PC-3 (cell line): Measurements from ENCODE around the gene IL20RA. TPM values are rescaled to one million over a fixed set of nuclear protein-coding genes. Genes with fewer than 3 reads are reported as not detected.
A peak's percentile ranks its signal among the peaks of the same experiment; 100 is the strongest.

Experiments used
- ATAC-seq: fragments of 200-7000 bp; cut with Tn5 transposase; 2 replicates; pipeline ENCODE4 v1.9.1; 2020; ENCODE audit warnings: mild to moderate bottlenecking, moderate library complexity
- BruUV-seq: library from RNA; stranded (reverse); fragments of 400-500 nt; replicated peaks from 2 replicates; lab custom pipeline; 2021; lab: Mats Ljungman, UMichigan
- CTCF ChIA-PET: fragments of 300-600 bp; sonication (Branson Sonifier 250); formaldehyde crosslinking; loops from one replicate; lab custom pipeline; 2022; ENCODE audit warnings: antibody characterized with exemption; lab: Charles Lee
- POLR2A ChIA-PET: fragments of 300-600 bp; sonication (Branson Sonifier 250); formaldehyde crosslinking; loops from one replicate; lab custom pipeline; 2022; ENCODE audit warnings: antibody characterized with exemption; ENCODE audit not compliant: unreplicated experiment; lab: Charles Lee
- DNase-seq: peaks from one replicate; pipeline ENCODE4 v3.0.0-alpha.2; 2015
- H2AFZ ChIP-seq: fragments of 300-600 bp; sonication (generic); 2 replicates; pipeline ENCODE4 v1.6.0; 2016; ENCODE audit warnings: antibody characterized with exemption, low read length
- H3F3A ChIP-seq: fragments of 300-600 bp; sonication (generic); one replicate; pipeline ENCODE4 v1.6.0; 2017; ENCODE audit warnings: antibody characterized with exemption, low read length, control low read depth, mild to moderate bottlenecking; ENCODE audit not compliant: unreplicated experiment
- H3K27ac ChIP-seq: fragments of 300-600 bp; sonication (generic); 2 replicates; pipeline ENCODE4 v1.5.1; 2016; ENCODE audit warnings: mild to moderate bottlenecking, low read length
- H3K27me3 ChIP-seq: fragments of 300-600 bp; sonication (generic); 2 replicates; pipeline ENCODE4 v1.6.1; 2016; ENCODE audit warnings: low read length, mixed read lengths
- H3K36me3 ChIP-seq: fragments of 300-600 bp; sonication (generic); 2 replicates; pipeline ENCODE4 v1.6.1; 2016; ENCODE audit warnings: low read depth, mixed run types, low read length, mixed read lengths
- H3K4me1 ChIP-seq: fragments of 300-600 bp; sonication (generic); 2 replicates; pipeline ENCODE4 v1.5.1; 2016; ENCODE audit warnings: low read length; ENCODE audit not compliant: insufficient read depth
- H3K4me2 ChIP-seq: fragments of 300-600 bp; sonication (generic); 2 replicates; pipeline ENCODE4 v1.6.0; 2016; ENCODE audit warnings: low read length
- H3K4me3 ChIP-seq: fragments of 300-600 bp; sonication (generic); 2 replicates; pipeline ENCODE4 v1.5.1; 2016; ENCODE audit warnings: mild to moderate bottlenecking, low read length, mixed read lengths
- H3K79me2 ChIP-seq: fragments of 300-600 bp; sonication (generic); 2 replicates; pipeline ENCODE4 v1.6.1; 2017; ENCODE audit warnings: low read length, mixed read lengths
- H3K9ac ChIP-seq: fragments of 300-600 bp; sonication (generic); 2 replicates; pipeline ENCODE4 v1.6.0; 2016; ENCODE audit warnings: mild to moderate bottlenecking, low read length
- H3K9me2 ChIP-seq: fragments of 300-600 bp; sonication (generic); replicated peaks from 2 replicates; pipeline ENCODE4 v1.6.1; 2016; ENCODE audit warnings: mixed run types, low read length, mixed read lengths
- H3K9me3 ChIP-seq: fragments of 300-600 bp; sonication (generic); 2 replicates; pipeline ENCODE4 v1.6.1; 2016; ENCODE audit warnings: low read length, mixed read lengths
- H4K20me1 ChIP-seq: fragments of 300-600 bp; sonication (generic); 2 replicates; pipeline ENCODE4 v1.6.1; 2016; ENCODE audit warnings: low read length, mixed read lengths
- EZH2 ChIP-seq: fragments of 300-600 bp; sonication (generic); IDR thresholded peaks from one replicate; pipeline ENCODE4 v1.6.1; 2017; ENCODE audit warnings: antibody characterized with exemption, mild to moderate bottlenecking, low read length; ENCODE audit not compliant: unreplicated experiment
- EZH2phosphoT487 ChIP-seq: fragments of 300-600 bp; sonication (generic); IDR thresholded peaks from 2 replicates; pipeline ENCODE4 v1.6.1; 2018; ENCODE audit warnings: mild to moderate bottlenecking, antibody characterized with exemption, low read length, borderline replicate concordance
- intact Hi-C: fragments of 100-400 bp; cut with micrococcal nuclease; formaldehyde crosslinking; loops from 2 replicates; pipeline ENCODE4 v1.9.0; 2023
- total RNA-seq: library from RNA; depleted of rRNA; stranded (reverse); fragments of >200 nt; gene quantifications from 2 replicates; pipeline ENCODE4 v1.2.3, GENCODE V29; 2014
- TF ChIP-seq, protein P1 (sequence below): fragments of 300-600 bp; sonication (generic); conservative IDR thresholded peaks from 2 replicates; pipeline ENCODE4 v1.5.1; 2017; ENCODE audit warnings: antibody characterized with exemption, low read depth, mild to moderate bottlenecking, low read length

Gene IL20RA
- total RNA-seq, 1 experiment from 2014 or later, result 6.0 TPM

DNA sequence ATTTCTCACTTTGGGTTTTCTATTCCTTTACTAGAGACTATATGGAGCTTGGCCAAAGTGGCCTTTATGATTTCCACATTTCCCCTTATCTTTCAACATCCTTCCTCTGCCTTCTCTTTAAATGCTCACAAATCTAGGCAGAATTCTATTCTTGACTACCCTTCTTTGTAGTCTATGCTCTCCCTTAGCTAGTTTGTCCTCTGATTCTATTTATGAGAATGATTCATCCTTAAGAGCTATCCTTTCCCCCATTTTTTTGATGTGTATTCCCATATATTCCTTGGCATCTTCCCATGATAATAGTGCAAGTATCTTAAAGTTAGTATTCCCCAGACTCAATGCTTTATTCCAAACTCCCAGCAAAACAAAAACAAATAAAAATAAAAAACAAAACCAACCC is 53.1 kb downstream of the IL20RA start:
- no peak overlapping the region for H3K4me2 ChIP-seq
- H2AFZ ChIP-seq, result no peak overlapping the region
- H4K20me1 ChIP-seq, result no peaks in the 10 kb centered on the region
- ATAC-seq (peak; percentile 73), DNase-seq (peak; percentile 9)
- H3K4me3 ChIP-seq, result no peak overlapping the region
- no peaks in the 10 kb centered on the region for H3K9me2 ChIP-seq
- CTCF ChIA-PET, result no interaction called here
- no peaks in the 10 kb centered on the region for H3K79me2 ChIP-seq
- no TSS peak for BruUV-seq
- H3K9ac ChIP-seq, result no peak overlapping the region
- H3K27ac ChIP-seq, result no peak overlapping the region
- H3K27me3 ChIP-seq, result no peaks in the 10 kb centered on the region
- H3K4me1 ChIP-seq, result peaks cover 28% of the 10 kb centered on the region
- TF ChIP-seq, protein P1, sequence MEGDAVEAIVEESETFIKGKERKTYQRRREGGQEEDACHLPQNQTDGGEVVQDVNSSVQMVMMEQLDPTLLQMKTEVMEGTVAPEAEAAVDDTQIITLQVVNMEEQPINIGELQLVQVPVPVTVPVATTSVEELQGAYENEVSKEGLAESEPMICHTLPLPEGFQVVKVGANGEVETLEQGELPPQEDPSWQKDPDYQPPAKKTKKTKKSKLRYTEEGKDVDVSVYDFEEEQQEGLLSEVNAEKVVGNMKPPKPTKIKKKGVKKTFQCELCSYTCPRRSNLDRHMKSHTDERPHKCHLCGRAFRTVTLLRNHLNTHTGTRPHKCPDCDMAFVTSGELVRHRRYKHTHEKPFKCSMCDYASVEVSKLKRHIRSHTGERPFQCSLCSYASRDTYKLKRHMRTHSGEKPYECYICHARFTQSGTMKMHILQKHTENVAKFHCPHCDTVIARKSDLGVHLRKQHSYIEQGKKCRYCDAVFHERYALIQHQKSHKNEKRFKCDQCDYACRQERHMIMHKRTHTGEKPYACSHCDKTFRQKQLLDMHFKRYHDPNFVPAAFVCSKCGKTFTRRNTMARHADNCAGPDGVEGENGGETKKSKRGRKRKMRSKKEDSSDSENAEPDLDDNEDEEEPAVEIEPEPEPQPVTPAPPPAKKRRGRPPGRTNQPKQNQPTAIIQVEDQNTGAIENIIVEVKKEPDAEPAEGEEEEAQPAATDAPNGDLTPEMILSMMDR, result no peak
- TF ChIP-seq EZH2phosphoT487, result no peak
- TF ChIP-seq EZH2, result no peak
- intact Hi-C loops, result no loop called here
- no peaks in the 10 kb centered on the region for H3F3A ChIP-seq
- H3K36me3 ChIP-seq, result no peaks in the 10 kb centered on the region
- POLR2A ChIA-PET, result interaction anchor here (0.5 kb wide), 1 partner anchor 52 kb away, joined by 6 read pairs; no protein-coding TSS in a partner anchor
- H3K9me3 ChIP-seq, result no peaks in the 10 kb centered on the region

DNA sequence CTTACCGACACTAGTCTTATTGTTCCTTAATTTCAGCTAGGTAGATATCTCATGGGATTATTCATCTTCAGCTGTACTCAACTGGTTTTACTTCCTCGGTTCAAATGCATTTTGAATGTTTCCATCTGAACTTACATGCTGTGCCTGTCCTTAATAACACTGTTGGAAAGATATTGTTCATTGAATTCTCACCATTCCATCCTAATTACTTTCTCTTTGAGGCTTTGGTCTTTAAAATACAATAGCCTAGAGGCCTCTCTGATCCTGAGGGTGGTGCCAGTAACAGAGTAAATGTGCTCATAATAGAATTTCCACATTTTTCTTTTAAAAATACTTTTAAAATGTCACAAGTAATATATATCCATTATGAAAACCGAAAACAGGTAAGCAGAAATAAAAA is 54.0 kb downstream of the IL20RA start:
- ATAC-seq (no peak), DNase-seq (no peak)
- Histone ChIP-seq H3F3A (no peaks in the 10 kb centered on the region), H3K9ac (no peak overlapping the region), H3K4me1 (peaks cover 28% of the 10 kb centered on the region), H2AFZ (no peak overlapping the region), H3K27ac (no peak overlapping the region), H3K4me3 (no peak overlapping the region), H3K27me3 (no peaks in the 10 kb centered on the region), H3K9me2 (no peaks in the 10 kb centered on the region), H3K4me2 (no peak overlapping the region), H4K20me1 (no peaks in the 10 kb centered on the region), H3K36me3 (no peaks in the 10 kb centered on the region), H3K79me2 (no peaks in the 10 kb centered on the region), H3K9me3 (no peaks in the 10 kb centered on the region)
- no TSS peak for BruUV-seq
- intact Hi-C loops, result no loop called here
- TF ChIP-seq EZH2 (no peak), EZH2phosphoT487 (no peak)
- TF ChIP-seq, protein P1, result no peak
- POLR2A ChIA-PET, result no interaction called here
- CTCF ChIA-PET, result no interaction called here

DNA sequence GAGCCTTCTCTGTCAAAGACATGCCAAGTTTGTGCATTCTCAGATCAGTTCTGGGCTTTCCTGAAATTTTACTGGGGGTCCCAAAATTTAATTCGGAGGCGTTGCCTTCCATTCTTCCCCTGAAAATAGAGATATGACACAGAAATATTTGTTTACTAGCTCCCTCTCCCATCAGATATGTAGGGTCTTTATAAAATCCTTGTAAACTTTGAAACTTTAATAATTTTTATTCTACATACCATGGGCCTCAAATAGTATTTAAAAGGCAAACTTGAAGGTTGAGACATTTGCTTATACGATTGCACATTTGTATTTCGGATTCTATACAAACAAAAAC is 54.6 kb downstream of the IL20RA start:
- TF ChIP-seq EZH2phosphoT487 (no peak), EZH2 (no peak)
- TF ChIP-seq, protein P1, result no peak
- Histone ChIP-seq H3K36me3 (no peaks in the 10 kb centered on the region), H3K79me2 (no peaks in the 10 kb centered on the region), H3K27me3 (no peaks in the 10 kb centered on the region), H4K20me1 (no peaks in the 10 kb centered on the region), H3K9me3 (no peaks in the 10 kb centered on the region), H3K4me1 (peaks cover 24% of the 10 kb centered on the region), H3K27ac (no peak overlapping the region), H3K4me3 (no peak overlapping the region), H3K9me2 (no peaks in the 10 kb centered on the region), H3F3A (no peaks in the 10 kb centered on the region), H3K9ac (no peak overlapping the region), H3K4me2 (no peak overlapping the region), H2AFZ (no peak overlapping the region)
- DNase-seq (no peak), ATAC-seq (no peak)
- no TSS peak for BruUV-seq
- CTCF ChIA-PET, result no interaction called here
- intact Hi-C loops, result no loop called here
- POLR2A ChIA-PET, result no interaction called here
